Uterus (tissue), 2 donors: Measurements from ENCODE around the gene GRIPAP1.

ENCODE experiments used
- POLR2A ChIP-seq, 2 donors: fragments of 450-650 bp; IDR thresholded peaks; one replicate each; pipeline ENCODE4 v1.6.1; 2016; ENCODE audit warnings: antibody characterized with exemption in 2 of 2, mild to moderate bottlenecking in 1 of 2, moderate library complexity in 1 of 2
- TF ChIP-seq, protein P1 (sequence below), 4 experiments: fragments of 200-600 bp in 2 of 4; fragments of 450-650 bp in 2 of 4; sonication (generic) in 2 of 4; IDR thresholded peaks; one replicate each; pipeline ENCODE4 v1.5.1; 2016 to 2019; ENCODE audit warnings: antibody characterized with exemption in 4 of 4, mild to moderate bottlenecking in 2 of 4, moderate library complexity in 1 of 4

DNA sequence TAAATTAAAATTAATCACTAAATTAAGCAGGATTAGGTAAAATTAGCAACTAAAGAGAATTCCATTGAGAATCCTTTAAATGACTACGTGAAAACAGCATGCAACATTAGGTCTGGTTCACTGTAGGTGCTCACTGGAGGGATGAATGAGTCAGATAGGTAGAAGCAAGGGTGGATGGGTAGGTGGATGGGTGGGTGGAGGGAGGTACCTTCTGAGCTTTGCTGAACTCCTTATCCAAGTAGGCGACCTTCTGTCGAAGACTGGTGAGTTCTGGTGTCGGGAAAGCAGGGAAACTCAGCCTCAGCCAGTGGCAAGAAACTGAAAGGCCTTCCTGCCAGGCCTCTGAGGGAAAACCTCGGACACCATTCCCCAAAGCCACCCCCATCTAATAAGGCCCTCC lies 3.0 kb downstream of the GRIPAP1 start:
- TF ChIP-seq, protein P1, sequence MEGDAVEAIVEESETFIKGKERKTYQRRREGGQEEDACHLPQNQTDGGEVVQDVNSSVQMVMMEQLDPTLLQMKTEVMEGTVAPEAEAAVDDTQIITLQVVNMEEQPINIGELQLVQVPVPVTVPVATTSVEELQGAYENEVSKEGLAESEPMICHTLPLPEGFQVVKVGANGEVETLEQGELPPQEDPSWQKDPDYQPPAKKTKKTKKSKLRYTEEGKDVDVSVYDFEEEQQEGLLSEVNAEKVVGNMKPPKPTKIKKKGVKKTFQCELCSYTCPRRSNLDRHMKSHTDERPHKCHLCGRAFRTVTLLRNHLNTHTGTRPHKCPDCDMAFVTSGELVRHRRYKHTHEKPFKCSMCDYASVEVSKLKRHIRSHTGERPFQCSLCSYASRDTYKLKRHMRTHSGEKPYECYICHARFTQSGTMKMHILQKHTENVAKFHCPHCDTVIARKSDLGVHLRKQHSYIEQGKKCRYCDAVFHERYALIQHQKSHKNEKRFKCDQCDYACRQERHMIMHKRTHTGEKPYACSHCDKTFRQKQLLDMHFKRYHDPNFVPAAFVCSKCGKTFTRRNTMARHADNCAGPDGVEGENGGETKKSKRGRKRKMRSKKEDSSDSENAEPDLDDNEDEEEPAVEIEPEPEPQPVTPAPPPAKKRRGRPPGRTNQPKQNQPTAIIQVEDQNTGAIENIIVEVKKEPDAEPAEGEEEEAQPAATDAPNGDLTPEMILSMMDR (IDR thresholded peaks at IDR 0.05) = no peak
- no peak for TF ChIP-seq POLR2A (IDR thresholded peaks at IDR 0.05)
